IMR-90 (cell line): Measurements from ENCODE around the gene MUCL3. TPM values are rescaled to one million over a fixed set of nuclear protein-coding genes. Genes with fewer than 3 reads are reported as not detected.

ENCODE experiments used
- ATAC-seq: fragments of 200-7000 bp; cut with Tn5 transposase; 2 replicates; pipeline ENCODE4 v1.9.1; 2020; ENCODE audit warnings: low read depth, mild to moderate bottlenecking, moderate library complexity
- BruUV-seq: library from RNA; stranded (reverse); fragments of 400-500 nt; replicated peaks from 2 replicates; lab custom pipeline; 2021; lab: Mats Ljungman, UMichigan
- CTCF ChIA-PET: fragments of 300-600 bp; formaldehyde crosslinking; extraction: SDS; loops from one replicate; lab custom pipeline; 2021; ENCODE audit warnings: antibody characterized with exemption; lab: Yijun Ruan, JAX
- POLR2A ChIA-PET: fragments of 300-600 bp; sonication (Branson Sonifier 250); formaldehyde crosslinking; loops from one replicate; lab custom pipeline; 2022; ENCODE audit warnings: antibody characterized with exemption; ENCODE audit not compliant: unreplicated experiment; lab: Charles Lee
- DNase-seq: peaks from one replicate; pipeline ENCODE4 v3.0.0; 2013
- H2AFZ ChIP-seq: replicated peaks from 2 replicates; pipeline ENCODE3; 2013; ENCODE audit warnings: low read length, mild to moderate bottlenecking; ENCODE audit not compliant: poor library complexity
- H2AK5ac ChIP-seq: 2 replicates; pipeline ENCODE4 v1.6.1; 2013; ENCODE audit warnings: low read depth, low read length, inconsistent platforms
- H2AK9ac ChIP-seq: replicated peaks from 2 replicates; pipeline ENCODE3; 2013; ENCODE audit warnings: mild to moderate bottlenecking, low read depth, low read length, moderate library complexity; ENCODE audit not compliant: poor library complexity
- H2BK120ac ChIP-seq: 2 replicates; pipeline ENCODE4 v1.6.1; 2013; ENCODE audit warnings: low read depth, low read length, inconsistent platforms
- H2BK15ac ChIP-seq: 3 replicates; pipeline ENCODE4 v1.6.1; 2013; ENCODE audit warnings: low read depth, low read length, inconsistent platforms
- H2BK20ac ChIP-seq: 2 replicates; pipeline ENCODE4 v1.6.1; 2013; ENCODE audit warnings: low read depth, mild to moderate bottlenecking, inconsistent platforms, low read length, moderate library complexity
- H2BK5ac ChIP-seq: 2 replicates; pipeline ENCODE4 v1.6.1; 2013; ENCODE audit warnings: mild to moderate bottlenecking, low read depth, low read length, inconsistent platforms; ENCODE audit not compliant: poor library complexity, severe bottlenecking
- H3K14ac ChIP-seq: replicated peaks from 2 replicates; pipeline ENCODE4 v1.6.1; 2013; ENCODE audit warnings: low read depth, low read length, inconsistent platforms
- H3K18ac ChIP-seq: 2 replicates; pipeline ENCODE4 v1.6.1; 2013; ENCODE audit warnings: low read depth, low read length, control low read depth
- H3K23ac ChIP-seq: 2 replicates; pipeline ENCODE4 v1.6.1; 2013; ENCODE audit warnings: low read depth, low read length, inconsistent platforms
- H3K27ac ChIP-seq: 2 replicates; pipeline ENCODE4 v1.5.1; 2013; ENCODE audit warnings: mild to moderate bottlenecking, control low read depth, low read length; ENCODE audit not compliant: insufficient read depth
- H3K27me3 ChIP-seq: 2 replicates; pipeline ENCODE4 v1.6.1; 2013; ENCODE audit warnings: low read length; ENCODE audit not compliant: control insufficient read depth, insufficient read depth
- H3K36me3 ChIP-seq: 2 replicates; pipeline ENCODE4 v1.6.1; 2013; ENCODE audit warnings: low read length, mixed read lengths; ENCODE audit not compliant: control insufficient read depth, insufficient read depth
- H3K4ac ChIP-seq: 2 replicates; pipeline ENCODE4 v1.6.1; 2013; ENCODE audit warnings: low read depth, low read length, inconsistent platforms
- H3K4me1 ChIP-seq: 2 replicates; pipeline ENCODE4 v1.6.1; 2013; ENCODE audit warnings: low read length, mixed read lengths; ENCODE audit not compliant: control insufficient read depth, insufficient read depth
- H3K4me2 ChIP-seq: 2 replicates; pipeline ENCODE4 v1.6.1; 2013; ENCODE audit warnings: low read depth, mild to moderate bottlenecking, control low read depth, low read length, moderate library complexity
- H3K4me3 ChIP-seq: 2 replicates; pipeline ENCODE4 v1.5.1; 2013; ENCODE audit warnings: low read depth, mild to moderate bottlenecking, control low read depth, low read length, moderate library complexity; ENCODE audit not compliant: insufficient read depth
- H3K56ac ChIP-seq: 2 replicates; pipeline ENCODE4 v1.6.1; 2013; ENCODE audit warnings: low read length, inconsistent platforms; ENCODE audit not compliant: insufficient read depth; ENCODE audit errors: extremely low read depth
- H3K79me1 ChIP-seq, 2 experiments: 2 replicates each; pipeline ENCODE4 v1.6.1; 2013; ENCODE audit warnings: low read length in 2 of 2, inconsistent platforms in 1 of 2, low read depth in 1 of 2
- H3K9ac ChIP-seq: 2 replicates; pipeline ENCODE4 v1.6.1; 2013; ENCODE audit warnings: low read depth, low read length, control low read depth
- H3K9me1 ChIP-seq: 2 replicates; pipeline ENCODE4 v1.6.1; 2013; ENCODE audit warnings: low read length, inconsistent platforms; ENCODE audit not compliant: insufficient read depth
- H3K9me3 ChIP-seq: 2 replicates; pipeline ENCODE4 v1.6.1; 2013; ENCODE audit warnings: low read length; ENCODE audit not compliant: control insufficient read depth, insufficient read depth
- H4K20me1 ChIP-seq: 2 replicates; pipeline ENCODE4 v1.6.1; 2013; ENCODE audit warnings: low read length, inconsistent platforms; ENCODE audit not compliant: insufficient read depth
- H4K5ac ChIP-seq: 2 replicates; pipeline ENCODE4 v1.6.1; 2013; ENCODE audit warnings: mild to moderate bottlenecking, low read depth, low read length, control low read depth
- H4K8ac ChIP-seq, 2 experiments: 2 replicates each; pipeline ENCODE4 v1.6.1; 2013; ENCODE audit warnings: low read depth in 2 of 2, low read length in 2 of 2, control low read depth in 1 of 2, inconsistent platforms in 1 of 2
- H4K91ac ChIP-seq: 2 replicates; pipeline ENCODE4 v1.6.1; 2013; ENCODE audit warnings: low read depth, low read length, inconsistent platforms; ENCODE audit not compliant: insufficient read depth
- RFX5 ChIP-seq: IDR thresholded peaks from 2 replicates; pipeline ENCODE4 v1.8.0; 2012; ENCODE audit warnings: low read depth, mild to moderate bottlenecking, low read length, moderate library complexity
- SMC3 ChIP-seq: fragments of 150-350 bp; IDR thresholded peaks from 2 replicates; pipeline ENCODE4 v1.6.1; 2016; ENCODE audit warnings: low read depth, mild to moderate bottlenecking, antibody characterized with exemption, low read length, moderate library complexity
- WGBS, 2 experiments: methylation state at CpG; one replicate each; pipeline versions ENCODE4 v1.1.5 to v1.1.7; 2013; ENCODE audit warnings: missing lambda C conversion rate in 2 of 2; ENCODE audit not compliant: insufficient read length in 1 of 2; ENCODE audit errors: extremely low coverage in 2 of 2; 5-methylcytosine and 5-hydroxymethylcytosine counted together
- dilution Hi-C: fragments of 300-500 bp; cut with HindIII; formaldehyde crosslinking; loops from one replicate; pipeline ENCODE4 v1.14.3; 2018; ENCODE audit warnings: low sequenced_read_pairs; ENCODE audit not compliant: unreplicated experiment
- in situ Hi-C: fragments of 300-500 bp; cut with MboI; formaldehyde crosslinking; loops from 3 replicates; pipeline ENCODE4 v1.14.3; 2019; ENCODE audit warnings: low sequenced_read_pairs, inconsistent platforms, mixed read lengths
- intact Hi-C: fragments of 100-400 bp; cut with micrococcal nuclease; formaldehyde crosslinking; loops from 2 replicates; pipeline ENCODE4 v1.10.0; 2022
- polyA plus RNA-seq, 3 experiments: library from polyadenylated mRNA; depleted of rRNA; stranded (reverse); fragments of >200 nt; gene quantifications; 2 replicates each; pipeline ENCODE4 v1.2.3, GENCODE V29; 2012; ENCODE audit warnings: low replicate concordance in 1 of 3
- total RNA-seq: library from RNA; depleted of rRNA; stranded (reverse); fragments of >200 nt; gene quantifications from 2 replicates; pipeline ENCODE4 v1.2.3, GENCODE V29; 2012

MUCL3 gene
- total and polyA plus RNA-seq, 2 of the 4 experiments (the other 2 are of a cell fraction), result not detected

- intact Hi-C loops (no loop called here), dilution Hi-C loops (no loop called here), in situ Hi-C loops (no loop called here)
- Histone ChIP-seq H3K14ac (no peak overlapping the region), H4K91ac (no peak overlapping the region), H2BK120ac (no peak overlapping the region), H3K56ac (no peak overlapping the region), H4K5ac (no peak overlapping the region), H2AK5ac (no peak overlapping the region), H3K27ac (no peak overlapping the region), H3K9ac (no peak overlapping the region), H3K79me1 (no peaks in the 10 kb centered on the region), H2AFZ (no peak overlapping the region), H3K36me3 (peaks cover 21% of the 10 kb centered on the region), H3K9me1 (no peaks in the 10 kb centered on the region), H3K4me3 (no peak overlapping the region), H3K4ac (no peak overlapping the region), H2AK9ac (no peak overlapping the region), H3K27me3 (no peaks in the 10 kb centered on the region), H4K8ac (no peak overlapping the region), H3K4me1 (no peaks in the 10 kb centered on the region), H2BK15ac (no peak overlapping the region), H3K4me2 (no peak overlapping the region), H3K9me3 (no peaks in the 10 kb centered on the region), H3K23ac (no peak overlapping the region), H3K18ac (no peak overlapping the region), H2BK20ac (no peak overlapping the region), H4K20me1 (no peaks in the 10 kb centered on the region), H2BK5ac (no peak overlapping the region)
- CTCF ChIA-PET, result no interaction called here
- no peak for ATAC-seq
- no peak for TF ChIP-seq RFX5
- no peak for TF ChIP-seq SMC3
- POLR2A ChIA-PET, result no interaction called here
- 46% methylated on average over 3 of the region's 5 CpGs; no CpG with 5 or more reads in 1 of the 2 experiments for WGBS, 2 experiments
- BruUV-seq, result no TSS peak
- no peak for DNase-seq
Observed at GRCh38 chr6:30902709-30903108, 38.1 kb upstream of the MUCL3 start.
